HepG2 (cell line): Measurements from ENCODE around the gene LRPPRC. TPM values are rescaled to one million over a fixed set of nuclear protein-coding genes. Genes with fewer than 3 reads are reported as not detected.
A peak's percentile ranks its signal among the peaks of the same experiment; 100 is the strongest.

Experiments used
- ATAC-seq: fragments of 200-7000 bp; cut with Tn5 transposase; 3 replicates; pipeline ENCODE4 v1.9.1; 2020; ENCODE audit warnings: mild to moderate bottlenecking, moderate library complexity
- BruUV-seq: library from RNA; stranded (reverse); fragments of 400-500 nt; replicated peaks from 2 replicates; lab custom pipeline; 2021; lab: Mats Ljungman, UMichigan
- CTCF ChIA-PET: fragments of 300-600 bp; formaldehyde crosslinking; extraction: SDS; loops from one replicate; lab custom pipeline; 2021; ENCODE audit warnings: low total read pairs, inconsistent platforms, low intra/inter-chr PET ratio; lab: Yijun Ruan, JAX
- POLR2A ChIA-PET: fragments of 350-600 bp; sonication (Branson Sonifier 250); formaldehyde crosslinking; loops from one replicate; lab custom pipeline; 2020; ENCODE audit warnings: antibody characterized with exemption, inconsistent platforms; lab: Yijun Ruan, JAX
- DNase-seq: peaks from one replicate; pipeline ENCODE4 v3.0.0-alpha.2; 2015; ENCODE audit warnings: low spot score
- FAIRE-seq: peaks from 3 replicates; lab custom pipeline; 2011; peaks lifted over from hg19 to GRCh38; lab: Jason Lieb, UNC
- H2AFZ ChIP-seq: one replicate; pipeline ENCODE4 v1.6.1; 2011; ENCODE audit warnings: low read length, inconsistent platforms
- H3K27ac ChIP-seq: fragments of 300-600 bp; 3 replicates; pipeline ENCODE4 v1.8.0; 2011; ENCODE audit warnings: mixed run types, mild to moderate bottlenecking, mixed read lengths, low read length, inconsistent platforms; ENCODE audit not compliant: insufficient read depth; ENCODE audit errors: extremely low read length
- H3K27me3 ChIP-seq, 2 experiments: fragments of 200-600 bp in 1 of 2; 2 replicates in 1 of 2; 3 replicates in 1 of 2; pipeline versions ENCODE4 v1.6.0 to v1.8.0; 2011; ENCODE audit warnings: low read length in 2 of 2, mild to moderate bottlenecking in 2 of 2, moderate library complexity in 2 of 2, inconsistent platforms in 1 of 2; ENCODE audit not compliant: insufficient read depth in 2 of 2, control insufficient read depth in 1 of 2
- H3K36me3 ChIP-seq, 2 experiments: fragments of 200-600 bp in 1 of 2; replicated peaks in 1 of 2; 2 replicates in 1 of 2; 3 replicates in 1 of 2; pipeline versions ENCODE4 v1.5.1 to v1.8.0; 2011; ENCODE audit warnings: low read length in 2 of 2, inconsistent platforms in 1 of 2; ENCODE audit not compliant: insufficient read depth in 2 of 2, control insufficient read depth in 1 of 2
- H3K4me1 ChIP-seq: 2 replicates; pipeline ENCODE4 v1.5.1; 2012; ENCODE audit warnings: low read length, inconsistent platforms; ENCODE audit not compliant: insufficient read depth
- H3K4me2 ChIP-seq: 2 replicates; pipeline ENCODE4 v1.6.0; 2011; ENCODE audit warnings: low read depth, low read length, inconsistent platforms
- H3K4me3 ChIP-seq, 3 experiments: fragments of 200-600 bp in 1 of 3; sonication (generic), shearing (Covaris generic) in 1 of 3; replicated peaks in 1 of 3; 2 replicates each; pipeline ENCODE4 v1.5.1; 2011 to 2016; ENCODE audit warnings: low read length in 3 of 3, inconsistent platforms in 2 of 3, low read depth in 2 of 3, mild to moderate bottlenecking in 2 of 3, control low read depth in 1 of 3, mixed read lengths in 1 of 3; ENCODE audit not compliant: insufficient read depth in 1 of 3
- H3K79me2 ChIP-seq: one replicate; pipeline ENCODE4 v1.6.1; 2011; ENCODE audit warnings: low read length, inconsistent platforms; ENCODE audit not compliant: insufficient read depth
- H3K9ac ChIP-seq: 2 replicates; pipeline ENCODE4 v1.6.0; 2011; ENCODE audit warnings: mild to moderate bottlenecking, low read depth, low read length, inconsistent platforms; ENCODE audit not compliant: insufficient read depth
- H3K9me3 ChIP-seq: 2 replicates; pipeline ENCODE4 v1.5.1; 2012; ENCODE audit warnings: mild to moderate bottlenecking, low read length
- H4K20me1 ChIP-seq: 2 replicates; pipeline ENCODE4 v1.6.0; 2011; ENCODE audit warnings: inconsistent platforms, mild to moderate bottlenecking, low read length, moderate library complexity; ENCODE audit not compliant: insufficient read depth
- ARNTL ChIP-seq: sonication (generic); formaldehyde crosslinking; IDR thresholded peaks from 2 replicates; pipeline ENCODE4 v1.4.0; 2020; ENCODE audit warnings: mild to moderate bottlenecking, missing genetic modification reagents
- BCL6 ChIP-seq: IDR thresholded peaks from 2 replicates; pipeline ENCODE4 v1.6.1; 2016; ENCODE audit warnings: missing genetic modification reagents, missing compliant biosample characterization
- BRCA1 ChIP-seq: sonication (generic); formaldehyde crosslinking; IDR thresholded peaks from 2 replicates; pipeline ENCODE4 v1.4.0; 2020; ENCODE audit warnings: missing genetic modification reagents
- FOXK1 ChIP-seq: sonication (generic); formaldehyde crosslinking; IDR thresholded peaks from 2 replicates; pipeline ENCODE4 v1.4.0; 2020; ENCODE audit warnings: low read depth, missing genetic modification reagents, borderline replicate concordance
- GFI1 ChIP-seq: sonication (generic); formaldehyde crosslinking; IDR thresholded peaks from 2 replicates; pipeline ENCODE4 v1.5.0; 2020; ENCODE audit warnings: missing genetic modification reagents, mild to moderate bottlenecking, borderline replicate concordance
- KDM3A ChIP-seq: IDR thresholded peaks from 2 replicates; pipeline ENCODE4 v1.6.1; 2018; ENCODE audit warnings: low read depth, missing compliant biosample characterization
- KLF6 ChIP-seq: IDR thresholded peaks from 2 replicates; pipeline ENCODE4 v1.8.0; 2016; ENCODE audit warnings: missing biosample characterization, missing genetic modification reagents
- MED1 ChIP-seq: sonication (generic); formaldehyde crosslinking; IDR thresholded peaks from 2 replicates; pipeline ENCODE4 v1.4.0; 2020; ENCODE audit warnings: missing genetic modification reagents
- MLX ChIP-seq: IDR thresholded peaks from 2 replicates; pipeline ENCODE4 v1.6.1; 2016
- NCOA5 ChIP-seq: sonication (generic); formaldehyde crosslinking; IDR thresholded peaks from 2 replicates; pipeline ENCODE4 v1.4.0; 2020; ENCODE audit warnings: missing genetic modification reagents
- NR1H2 ChIP-seq: sonication (generic); formaldehyde crosslinking; IDR thresholded peaks from 2 replicates; pipeline ENCODE4 v1.8.1; 2022; ENCODE audit warnings: low read depth, missing genetic modification reagents, borderline replicate concordance
- PAXIP1 ChIP-seq: sonication (generic); formaldehyde crosslinking; conservative IDR thresholded peaks from 2 replicates; pipeline ENCODE4 v1.4.0; 2020; ENCODE audit warnings: mild to moderate bottlenecking, missing genetic modification reagents, moderate library complexity
- PPARG ChIP-seq: conservative IDR thresholded peaks from 2 replicates; pipeline ENCODE4 v1.6.1; 2016; ENCODE audit warnings: missing biosample characterization, missing genetic modification reagents
- SKI ChIP-seq: fragments of 450-650 bp; IDR thresholded peaks from one replicate; pipeline ENCODE4 v1.6.1; 2018; ENCODE audit warnings: mild to moderate bottlenecking; ENCODE audit not compliant: partially characterized antibody
- SOX13 ChIP-seq, 3 experiments: fragments of 450-650 bp in 1 of 3; sonication (generic) in 1 of 3; formaldehyde crosslinking in 1 of 3; IDR thresholded peaks in 2 of 3; conservative IDR thresholded peaks in 1 of 3; 2 replicates each; pipeline versions ENCODE4 v1.5.0 to v1.6.1; 2016 to 2020; ENCODE audit warnings: antibody characterized with exemption in 1 of 3, mild to moderate bottlenecking in 1 of 3, missing compliant biosample characterization in 1 of 3, missing genetic modification reagents in 1 of 3, moderate library complexity in 1 of 3
- TEAD2 ChIP-seq: sonication (generic); formaldehyde crosslinking; IDR thresholded peaks from 2 replicates; pipeline ENCODE4 v1.9.0; 2021; ENCODE audit warnings: missing genetic modification reagents
- ZC3H4 ChIP-seq: sonication (generic); formaldehyde crosslinking; IDR thresholded peaks from 2 replicates; pipeline ENCODE4 v1.4.0; 2020; ENCODE audit warnings: missing genetic modification reagents, borderline replicate concordance
- ZNF766 ChIP-seq: sonication (generic); formaldehyde crosslinking; IDR thresholded peaks from 2 replicates; pipeline ENCODE4 v1.5.0; 2020; ENCODE audit warnings: missing genetic modification reagents, borderline replicate concordance
- ZNF839 ChIP-seq: sonication (generic); formaldehyde crosslinking; IDR thresholded peaks from 2 replicates; pipeline ENCODE4 v1.4.0; 2020; ENCODE audit warnings: missing genetic modification reagents, mild to moderate bottlenecking, borderline replicate concordance
- ZNF891 ChIP-seq: sonication (generic); formaldehyde crosslinking; IDR thresholded peaks from 2 replicates; pipeline ENCODE4 v1.5.0; 2020; ENCODE audit warnings: mild to moderate bottlenecking, missing genetic modification reagents
- ZSCAN30 ChIP-seq: sonication (generic); formaldehyde crosslinking; IDR thresholded peaks from 2 replicates; pipeline ENCODE4 v1.5.0; 2020; ENCODE audit warnings: mild to moderate bottlenecking, missing genetic modification reagents
- WGBS: methylation state at CpG from one replicate; pipeline ENCODE4 v1.1.6; 2017; ENCODE audit warnings: low lambda C conversion rate; 5-methylcytosine and 5-hydroxymethylcytosine counted together
- in situ Hi-C: cut with HindIII; loops from 2 replicates; pipeline ENCODE4 v1.10.0; 2017; ENCODE audit warnings: low pct_unique_long_range_greater_than_20kb; ENCODE audit not compliant: extremely low pct_ligation_motif_present
- intact Hi-C: fragments of 100-400 bp; cut with micrococcal nuclease; formaldehyde crosslinking; loops from one replicate; pipeline ENCODE4 v1.10.0; 2022; ENCODE audit not compliant: unreplicated experiment
- polyA plus RNA-seq, 8 experiments: library from polyadenylated mRNA; depleted of rRNA in 3 of 8; stranded (reverse) in 7 of 8; unstranded in 1 of 8; fragments of >200 nt; fragmentation: Illumina TruSeq in 4 of 8; extraction: Trizol in 4 of 8; gene quantifications; 2 replicates each; pipeline versions ENCODE4 v1.2.1 to v1.2.3, GENCODE V29; 2011 to 2016; ENCODE audit warnings: low read depth in 4 of 8, missing spikeins in 1 of 8, mixed read lengths in 1 of 8; ENCODE audit not compliant: insufficient read depth in 1 of 8
- total RNA-seq, 5 experiments: library from RNA; depleted of rRNA; stranded (reverse); fragments of >200 nt; fragmentation: Illumina TruSeq; extraction: Trizol; gene quantifications; 2 replicates each; pipeline ENCODE4 v1.2.3, GENCODE V29; 2016; ENCODE audit warnings: low read depth in 1 of 5

LRPPRC gene
- total and polyA plus RNA-seq, 2 of the 13 experiments (the other 11 are each of a cell fraction or from before 2014, with no cell fraction given) = 117 to 167 TPM

- peak; percentile 69 for DNase-seq
- no peaks in the 10 kb centered on the region for H3K27me3 ChIP-seq
- H3K9ac ChIP-seq = no peak overlapping the region
- no peaks in the 10 kb centered on the region for H4K20me1 ChIP-seq
- no peak overlapping the region for H2AFZ ChIP-seq
- in situ Hi-C loops (no loop called here), intact Hi-C loops (loop anchor here (5.0 kb wide), 1 partner anchor 77 kb away; no protein-coding TSS in a partner anchor)
- no peaks in the 10 kb centered on the region for H3K9me3 ChIP-seq
- H3K36me3 ChIP-seq = peaks cover 11 to 32% of the 10 kb centered on the region in 2 experiments
- peaks cover 54% of the 10 kb centered on the region for H3K4me1 ChIP-seq
- BruUV-seq = no TSS peak
- H3K27ac ChIP-seq = peak overlapping the region; percentile 18
- ATAC-seq = no peak; the same call in 2 of the 3 replicates
- 33% methylated on average over 5 of the region's 5 CpGs for WGBS
- FAIRE-seq = no peak
- ChIA-PET CTCF (no interaction called here), POLR2A (interaction anchor here (1.4 kb wide), 1 partner anchor 42 kb away, joined by 3 read pairs; no protein-coding TSS in a partner anchor)
- H3K4me3 ChIP-seq = no peak overlapping the region
- peak overlapping the region; percentile 18; the same call in 1 of the 2 replicates for H3K4me2 ChIP-seq
- no peaks in the 10 kb centered on the region for H3K79me2 ChIP-seq
- TF ChIP-seq KDM3A (no peak), ZNF839 (CRISPR knock-in tag) (no peak), BCL6 (CRISPR knock-in tag) (peak; percentile 69), FOXK1 (CRISPR knock-in tag) (no peak), SKI (peak; percentile 11), PAXIP1 (0 out of 2 replicates have a peak, but pooled peaks have one; percentile 18), MLX (CRISPR knock-in tag) (no peak), BRCA1 (CRISPR knock-in tag) (no peak), TEAD2 (CRISPR knock-in tag) (no peak), PPARG (CRISPR knock-in tag) (no peak), KLF6 (CRISPR knock-in tag) (0 out of 2 replicates have a peak, but pooled peaks have one; percentile 27), ZNF891 (CRISPR knock-in tag) (no peak), NR1H2 (CRISPR knock-in tag) (no peak), ZSCAN30 (CRISPR knock-in tag) (no peak), MED1 (CRISPR knock-in tag) (peak; percentile 12; the same call in 1 of the 2 replicates), SOX13 (IDR thresholded peaks at IDR 0.05) (no peak), SOX13 (CRISPR knock-in tag; conservative IDR thresholded peaks at IDR 0.05 in 1 of 2, IDR thresholded peaks at IDR 0.05 in 1 of 2) (peak in 1 of 2 experiments; percentile 54; a peak in 1 of 4 replicates), ZNF766 (CRISPR knock-in tag) (no peak), NCOA5 (CRISPR knock-in tag) (no peak), ZC3H4 (CRISPR knock-in tag) (no peak), GFI1 (CRISPR knock-in tag) (peak; percentile 57), ARNTL (no peak)
Measured at GRCh38 chr2:43884689-43885088, 111.1 kb downstream of the LRPPRC start.
